Calu3 (cell line): ENCODE measurements around the gene SSNA1. TPM values are rescaled to one million over a fixed set of nuclear protein-coding genes. Genes with fewer than 3 reads are reported as not detected.

ENCODE experiments used
- BruUV-seq: library from RNA; stranded (reverse); fragments of 400-500 nt; replicated peaks from 2 replicates; lab custom pipeline; 2021; lab: Mats Ljungman, UMichigan
- CTCF ChIA-PET: fragments of 300-600 bp; sonication (Branson Sonifier 250); formaldehyde crosslinking; loops from one replicate; lab custom pipeline; 2022; ENCODE audit warnings: antibody characterized with exemption; lab: Charles Lee
- DNase-seq: peaks from one replicate; pipeline ENCODE4 v3.0.0; 2022
- H3K27ac Mint-ChIP-seq: one replicate; pipeline ENCODE4 v1.8.0; 2022; ENCODE audit warnings: mixed read lengths; ENCODE audit not compliant: unreplicated experiment
- H3K27me3 Mint-ChIP-seq: one replicate; pipeline ENCODE4 v1.8.0; 2022; ENCODE audit warnings: mixed read lengths; ENCODE audit not compliant: unreplicated experiment
- H3K36me3 Mint-ChIP-seq: one replicate; pipeline ENCODE4 v1.8.0; 2022; ENCODE audit warnings: mild to moderate bottlenecking, moderate library complexity, mixed read lengths; ENCODE audit not compliant: insufficient read depth, unreplicated experiment
- H3K4me1 Mint-ChIP-seq: one replicate; pipeline ENCODE4 v1.8.0; 2022; ENCODE audit warnings: mild to moderate bottlenecking, low read depth, mixed read lengths; ENCODE audit not compliant: unreplicated experiment
- H3K4me3 Mint-ChIP-seq: one replicate; pipeline ENCODE4 v1.8.0; 2022; ENCODE audit warnings: mild to moderate bottlenecking, low read depth, moderate library complexity, mixed read lengths; ENCODE audit not compliant: unreplicated experiment
- H3K9me3 Mint-ChIP-seq: one replicate; pipeline ENCODE4 v1.8.0; 2022; ENCODE audit warnings: low read depth, mixed read lengths; ENCODE audit not compliant: unreplicated experiment
- intact Hi-C: fragments of 100-400 bp; cut with micrococcal nuclease; formaldehyde crosslinking; loops from one replicate; pipeline ENCODE4 v1.10.0; 2022; ENCODE audit not compliant: unreplicated experiment
- total RNA-seq: library from RNA; stranded (reverse); gene quantifications from 2 replicates; pipeline ENCODE4 v1.2.3, GENCODE V29; 2022
- TF ChIP-seq, protein P1 (sequence below): fragments of 200-600 bp; IDR thresholded peaks from one replicate; pipeline ENCODE4 v1.8.0; 2022; ENCODE audit warnings: antibody characterized with exemption; ENCODE audit not compliant: unreplicated experiment

Gene SSNA1
- total RNA-seq, 1 experiment from 2014 or later: 41.9 TPM

DNA sequence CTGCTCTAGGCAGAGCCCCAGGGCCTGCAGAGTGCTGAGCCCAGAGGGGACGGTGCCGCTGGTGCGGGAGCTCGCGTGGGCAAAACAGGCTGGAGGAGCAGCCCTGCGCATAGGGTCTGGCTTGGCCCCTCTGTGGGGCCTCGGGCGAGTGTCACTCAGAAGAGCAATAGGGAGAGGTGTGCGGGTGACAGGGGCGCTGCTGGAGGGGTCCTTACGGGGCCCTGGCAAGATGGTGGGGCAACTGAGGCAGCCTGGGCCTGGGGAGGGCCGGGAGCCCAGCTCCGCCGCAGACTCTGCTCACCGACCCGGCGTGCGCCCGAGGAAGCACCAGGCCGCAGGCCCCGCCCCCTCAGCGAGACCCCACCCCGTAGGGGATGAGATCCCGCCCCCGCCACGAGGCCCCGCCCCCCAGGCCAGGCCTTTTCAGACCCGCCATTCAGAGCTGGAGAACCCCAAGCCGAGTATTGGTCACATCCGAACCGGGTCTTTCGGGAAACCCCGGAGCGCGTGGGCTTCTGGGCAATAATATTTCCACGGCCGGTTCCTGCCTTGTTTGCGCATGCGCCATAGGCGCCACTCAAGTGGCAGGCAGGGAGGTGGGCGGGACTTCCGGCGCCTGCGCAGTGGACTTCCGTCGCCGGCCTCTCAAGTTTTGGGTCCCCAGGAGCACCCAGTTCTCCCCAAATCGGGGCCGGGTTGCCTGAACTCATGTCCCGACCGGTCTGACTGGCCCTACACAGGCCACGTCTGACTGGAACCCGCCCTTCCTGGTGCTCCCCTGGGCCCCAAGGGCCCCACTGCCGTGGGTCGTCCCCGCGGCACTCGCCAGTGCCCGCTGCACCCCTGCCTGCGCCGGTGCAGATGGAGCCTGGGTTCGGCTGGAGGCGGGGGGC lies 34.8 kb downstream of the SSNA1 start:
- H3K4me3 Mint-ChIP-seq: peak overlapping the region; percentile 70
- no peaks in the 10 kb centered on the region for H3K9me3 Mint-ChIP-seq
- intact Hi-C loops: no loop called here
- CTCF ChIA-PET: interaction anchor here (0.6 to 1.4 kb wide), 11 partner anchors 9 to 1172 kb away, joined by 3 to 8 read pairs (median 4); partner anchors contain the start of gene TPRN
- TF ChIP-seq, protein P1, sequence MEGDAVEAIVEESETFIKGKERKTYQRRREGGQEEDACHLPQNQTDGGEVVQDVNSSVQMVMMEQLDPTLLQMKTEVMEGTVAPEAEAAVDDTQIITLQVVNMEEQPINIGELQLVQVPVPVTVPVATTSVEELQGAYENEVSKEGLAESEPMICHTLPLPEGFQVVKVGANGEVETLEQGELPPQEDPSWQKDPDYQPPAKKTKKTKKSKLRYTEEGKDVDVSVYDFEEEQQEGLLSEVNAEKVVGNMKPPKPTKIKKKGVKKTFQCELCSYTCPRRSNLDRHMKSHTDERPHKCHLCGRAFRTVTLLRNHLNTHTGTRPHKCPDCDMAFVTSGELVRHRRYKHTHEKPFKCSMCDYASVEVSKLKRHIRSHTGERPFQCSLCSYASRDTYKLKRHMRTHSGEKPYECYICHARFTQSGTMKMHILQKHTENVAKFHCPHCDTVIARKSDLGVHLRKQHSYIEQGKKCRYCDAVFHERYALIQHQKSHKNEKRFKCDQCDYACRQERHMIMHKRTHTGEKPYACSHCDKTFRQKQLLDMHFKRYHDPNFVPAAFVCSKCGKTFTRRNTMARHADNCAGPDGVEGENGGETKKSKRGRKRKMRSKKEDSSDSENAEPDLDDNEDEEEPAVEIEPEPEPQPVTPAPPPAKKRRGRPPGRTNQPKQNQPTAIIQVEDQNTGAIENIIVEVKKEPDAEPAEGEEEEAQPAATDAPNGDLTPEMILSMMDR: no peak
- H3K4me1 Mint-ChIP-seq: peaks cover 19% of the 10 kb centered on the region
- peak; percentile 92 for DNase-seq
- H3K27me3 Mint-ChIP-seq: no peaks in the 10 kb centered on the region
- peaks cover 49% of the 10 kb centered on the region for H3K36me3 Mint-ChIP-seq
- peak overlapping the region; percentile 69 for H3K27ac Mint-ChIP-seq
- BruUV-seq: no TSS peak

DNA sequence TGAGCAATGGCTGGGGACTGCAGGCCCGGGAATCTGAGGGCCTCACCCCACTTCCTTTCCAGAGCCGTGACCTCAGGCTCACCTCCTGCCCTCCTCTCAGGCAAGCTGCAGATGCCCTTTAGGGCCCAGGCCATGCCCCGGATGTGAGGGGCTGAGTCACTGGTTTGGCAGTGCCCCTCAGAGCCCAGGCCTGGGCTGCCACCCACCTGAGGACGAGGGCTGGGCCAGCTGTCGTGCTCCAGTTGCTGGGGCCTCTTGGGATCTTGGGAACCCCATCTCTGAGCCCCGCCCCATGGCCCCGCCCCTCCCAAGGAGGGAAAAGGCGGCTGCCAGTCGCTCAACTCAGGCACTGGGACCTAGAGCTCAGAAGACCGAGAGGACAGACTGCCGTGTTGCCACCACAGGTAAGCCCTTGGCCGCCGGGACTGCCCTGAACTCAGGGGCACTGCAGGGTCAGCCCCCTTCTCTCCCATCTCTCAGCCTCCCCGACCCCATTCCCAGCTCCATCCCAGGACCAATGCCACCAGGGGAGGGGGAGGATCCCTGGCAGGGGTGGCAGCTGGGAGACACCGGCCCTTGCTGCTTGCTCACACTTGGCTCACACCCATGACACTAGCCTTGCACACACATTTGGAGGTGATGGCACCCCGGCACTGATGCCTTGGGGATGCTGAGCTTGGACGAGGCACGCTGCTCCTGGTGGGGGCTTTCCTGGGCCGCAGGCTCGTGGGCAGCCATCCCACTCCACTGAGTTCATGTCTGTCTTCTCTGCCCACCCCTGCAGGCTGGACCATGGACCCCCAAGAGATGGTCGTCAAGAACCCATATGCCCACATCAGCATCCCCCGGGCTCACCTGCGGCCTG lies 36.6 kb downstream of the SSNA1 start, which contains the start of gene CYSRT1:
CYSRT1 (plus strand) TSS at position 345 of the 865 bp plus-strand sequence; CDS start at position 793, 448 bp downstream.
- TF ChIP-seq, protein P1: no peak
- Mint-ChIP-seq H3K27me3 (no peaks in the 10 kb centered on the region), H3K9me3 (no peaks in the 10 kb centered on the region), H3K4me3 (peak within 1 kb of the TSS; percentile 70), H3K27ac (peak within 1 kb of the TSS; percentile 95), H3K4me1 (peaks cover 19% of the 10 kb centered on the region), H3K36me3 (peaks cover 37% of the 10 kb centered on the region)
- intact Hi-C loops: loop anchor here (5.0 kb wide), 1 partner anchor 48 kb away; no protein-coding TSS in a partner anchor
- CTCF ChIA-PET: no interaction called here
- DNase-seq: peak; percentile 62
- TSS peak; percentile 74 for BruUV-seq

DNA sequence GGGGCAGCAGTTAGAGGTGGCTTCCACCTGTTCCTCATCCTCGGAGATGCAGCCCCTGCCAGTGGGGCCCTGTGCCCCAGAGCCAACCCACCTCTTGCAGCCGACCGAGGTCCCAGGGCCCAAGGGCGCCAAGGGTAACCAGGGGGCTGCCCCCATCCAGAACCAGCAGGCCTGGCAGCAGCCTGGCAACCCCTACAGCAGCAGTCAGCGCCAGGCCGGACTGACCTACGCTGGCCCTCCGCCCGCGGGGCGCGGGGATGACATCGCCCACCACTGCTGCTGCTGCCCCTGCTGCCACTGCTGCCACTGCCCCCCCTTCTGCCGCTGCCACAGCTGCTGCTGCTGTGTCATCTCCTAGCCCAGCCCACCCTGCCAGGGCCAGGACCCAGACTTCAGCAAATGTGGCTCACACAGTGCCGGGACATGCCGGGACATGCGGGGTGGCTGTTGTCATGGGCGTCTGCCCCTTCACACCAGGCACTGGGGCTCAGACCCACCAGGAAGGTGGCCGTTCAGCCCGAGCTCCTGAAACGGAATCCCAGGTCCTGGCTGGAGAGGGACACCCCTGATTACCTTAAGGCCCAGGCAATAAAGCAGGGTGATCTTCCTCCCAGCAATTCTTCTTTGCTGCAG lies 37.3 kb downstream of the SSNA1 start:
- TF ChIP-seq, protein P1: no peak
- H3K27ac Mint-ChIP-seq: peak overlapping the region; percentile 95
- CTCF ChIA-PET: interaction anchor here (1.4 to 2.0 kb wide), 2 partner anchors 11 to 99 kb away, joined by 4 to 5 read pairs; no protein-coding TSS in a partner anchor
- intact Hi-C loops: loop anchor here (2.0 to 5.0 kb wide), 2 partner anchors 49 to 109 kb away; no protein-coding TSS in a partner anchor
- H3K36me3 Mint-ChIP-seq: peaks cover 30% of the 10 kb centered on the region
- no peaks in the 10 kb centered on the region for H3K9me3 Mint-ChIP-seq
- BruUV-seq: no TSS peak
- peak overlapping the region; percentile 72 for H3K4me3 Mint-ChIP-seq
- peaks cover 19% of the 10 kb centered on the region for H3K4me1 Mint-ChIP-seq
- H3K27me3 Mint-ChIP-seq: no peaks in the 10 kb centered on the region
- DNase-seq: no peak
